Stimulated activated CD4-positive, alpha-beta T cell treated with anti-CD3 and anti-CD28 coated beads, Interleukin-1b, Interleukin-23, amount 100 ng/mL, for 24 hours (primary cell): Measurements from ENCODE around the gene CD7.
A peak's percentile ranks its signal among the peaks of the same experiment; 100 is the strongest.

Experiments
- DNase-seq, 4 experiments: peaks; one replicate each; pipeline ENCODE4 v3.0.0-alpha.2; 2020; ENCODE audit warnings: low read depth in 4 of 4, low spot score in 1 of 4

CD7 gene

GRCh38 chr17:82314727-82315605, 2.4 kb downstream of the CD7 start:
- DNase-seq: no peak

- no peak for DNase-seq
Measured at GRCh38 chr17:82314012-82314726, 3.2 kb downstream of the CD7 start.

- no peak for DNase-seq
Measured at GRCh38 chr17:82313195-82314011, 4.0 kb downstream of the CD7 start.

- no peak for DNase-seq
Measured at GRCh38 chr17:82311971-82312370, 5.4 kb downstream of the CD7 start.

- DNase-seq: no peak
Measured at GRCh38 chr17:82310877-82311276, 6.5 kb downstream of the CD7 start.

- no peak for DNase-seq
Measured at GRCh38 chr17:82309656-82310570, 7.5 kb downstream of the CD7 start.

GRCh38 chr17:82305727-82306300, 11.6 kb downstream of the CD7 start:
- DNase-seq: no peak

- DNase-seq: no peak
Measured at GRCh38 chr17:82304826-82305726, 12.3 kb downstream of the CD7 start.

- DNase-seq: no peak
Measured at GRCh38 chr17:82303944-82304808, 13.2 kb downstream of the CD7 start.

- DNase-seq: no peak
Measured at GRCh38 chr17:82302991-82303943, 14.1 kb downstream of the CD7 start.

- no peak for DNase-seq
Measured at GRCh38 chr17:82302568-82302963, 14.8 kb downstream of the CD7 start.

GRCh38 chr17:82301916-82302567, 15.4 kb downstream of the CD7 start:
- peak in 1 of 4 experiments; percentile 68 for DNase-seq

GRCh38 chr17:82301300-82301915, 16.0 kb downstream of the CD7 start:
- no peak for DNase-seq

GRCh38 chr17:82300707-82301270, 16.6 kb downstream of the CD7 start:
- peak in 1 of 4 experiments; percentile 66 for DNase-seq

GRCh38 chr17:82300228-82300627, 17.2 kb downstream of the CD7 start:
- no peak for DNase-seq

- DNase-seq: peak in 1 of 4 experiments; percentile 70
Measured at GRCh38 chr17:82299452-82299851, 18.0 kb downstream of the CD7 start.
